Lung (tissue), 12 donors: ENCODE measurements around the gene RASGEF1C. TPM values are rescaled to one million over a fixed set of nuclear protein-coding genes. Genes with fewer than 3 reads are reported as not detected.

ENCODE experiments used
- ATAC-seq: fragments of 200-7000 bp; cut with Tn5 transposase; one replicate; pipeline ENCODE4 v1.9.1; 2020; ENCODE audit warnings: moderate number of reproducible peaks; ENCODE audit not compliant: insufficient read depth, low FRiP score
- DNase-seq, 3 donors: peaks; one replicate each; pipeline ENCODE4 v3.0.0-alpha.2; 2013 to 2017
- H3K27ac ChIP-seq, 2 donors: one replicate each; pipeline ENCODE4 v1.5.1; 2013; ENCODE audit warnings: mild to moderate bottlenecking in 2 of 2, moderate library complexity in 2 of 2, control low read depth in 1 of 2, inconsistent platforms in 1 of 2, low read depth in 1 of 2, low read length in 1 of 2
- H3K27me3 ChIP-seq, 3 donors: one replicate each; pipeline ENCODE4 v1.5.1; 2013; ENCODE audit warnings: low read length in 2 of 3; ENCODE audit not compliant: control insufficient read depth in 3 of 3, insufficient read depth in 3 of 3
- H3K36me3 ChIP-seq, 4 donors: one replicate each; pipeline ENCODE4 v1.5.1; 2013; ENCODE audit warnings: low read length in 4 of 4, mild to moderate bottlenecking in 1 of 4, moderate library complexity in 1 of 4; ENCODE audit not compliant: control insufficient read depth in 4 of 4, insufficient read depth in 4 of 4
- H3K4me1 ChIP-seq, 5 donors: one replicate each; pipeline ENCODE4 v1.5.1; 2013; ENCODE audit warnings: low read length in 5 of 5, mild to moderate bottlenecking in 2 of 5, moderate library complexity in 1 of 5; ENCODE audit not compliant: control insufficient read depth in 5 of 5, insufficient read depth in 5 of 5
- H3K4me3 ChIP-seq: one replicate; pipeline ENCODE4 v1.5.1; 2013; ENCODE audit warnings: mild to moderate bottlenecking, control low read depth, moderate library complexity
- H3K9ac ChIP-seq, 2 donors: one replicate each; pipeline ENCODE4 v1.5.1; 2013; ENCODE audit warnings: low read length in 2 of 2, control low read depth in 1 of 2; ENCODE audit not compliant: insufficient read depth in 1 of 2
- H3K9me3 ChIP-seq, 4 donors: one replicate each; pipeline ENCODE4 v1.5.1; 2013; ENCODE audit warnings: low read length in 3 of 4, mild to moderate bottlenecking in 1 of 4, moderate library complexity in 1 of 4; ENCODE audit not compliant: control insufficient read depth in 4 of 4, insufficient read depth in 3 of 4
- WGBS, 2 donors: extraction: QIAGEN DNeasy Blood & Tissue Kit; methylation state at CpG; one replicate each; pipeline ENCODE4 v1.1.7; 2013; 5-methylcytosine and 5-hydroxymethylcytosine counted together
- polyA plus RNA-seq, 2 donors: library from polyadenylated mRNA; stranded (reverse); fragments of 200-250 nt; gene quantifications; one replicate each; pipeline ENCODE4 v1.2.1, GENCODE V29; 2013
- total RNA-seq, 2 donors: library from RNA; depleted of rRNA in 1 of 2; stranded (reverse); fragments of >200 nt in 1 of 2; gene quantifications; one replicate each; pipeline ENCODE4 v1.2.1, GENCODE V29; 2014 to 2021
- TF ChIP-seq, protein P1 (sequence below): IDR thresholded peaks from 2 replicates; pipeline ENCODE4 v1.5.1; 2012; ENCODE audit warnings: mild to moderate bottlenecking; ENCODE audit errors: control extremely low read depth, extremely low read depth
- donor health status: control.
- donor health status: control.
- donor health status: Bipolar disorder and iron deficiency.
- donor health status: healthy.
- donor health status: DM: yes; HTN: yes; CAD: no.

The RASGEF1C gene
- total and polyA plus RNA-seq, 4 donors = 0.03 to 0.31 TPM; not detected in 2

GRCh38 chr5:180215783-180216630, 7.0 kb upstream of the RASGEF1C start:
- no peak overlapping the region for H3K27ac ChIP-seq
- no peak for DNase-seq
- H3K9me3 ChIP-seq = peaks cover 0 to 24% (median 4%) of the 10 kb centered on the region in 4 donors
- H3K9ac ChIP-seq = no peak overlapping the region
- H3K4me1 ChIP-seq = no peaks in the 10 kb centered on the region
- no peak overlapping the region for H3K4me3 ChIP-seq
- 87 to 94% methylated on average over 34 of the region's 34 CpGs for WGBS, 2 donors
- TF ChIP-seq, protein P1, sequence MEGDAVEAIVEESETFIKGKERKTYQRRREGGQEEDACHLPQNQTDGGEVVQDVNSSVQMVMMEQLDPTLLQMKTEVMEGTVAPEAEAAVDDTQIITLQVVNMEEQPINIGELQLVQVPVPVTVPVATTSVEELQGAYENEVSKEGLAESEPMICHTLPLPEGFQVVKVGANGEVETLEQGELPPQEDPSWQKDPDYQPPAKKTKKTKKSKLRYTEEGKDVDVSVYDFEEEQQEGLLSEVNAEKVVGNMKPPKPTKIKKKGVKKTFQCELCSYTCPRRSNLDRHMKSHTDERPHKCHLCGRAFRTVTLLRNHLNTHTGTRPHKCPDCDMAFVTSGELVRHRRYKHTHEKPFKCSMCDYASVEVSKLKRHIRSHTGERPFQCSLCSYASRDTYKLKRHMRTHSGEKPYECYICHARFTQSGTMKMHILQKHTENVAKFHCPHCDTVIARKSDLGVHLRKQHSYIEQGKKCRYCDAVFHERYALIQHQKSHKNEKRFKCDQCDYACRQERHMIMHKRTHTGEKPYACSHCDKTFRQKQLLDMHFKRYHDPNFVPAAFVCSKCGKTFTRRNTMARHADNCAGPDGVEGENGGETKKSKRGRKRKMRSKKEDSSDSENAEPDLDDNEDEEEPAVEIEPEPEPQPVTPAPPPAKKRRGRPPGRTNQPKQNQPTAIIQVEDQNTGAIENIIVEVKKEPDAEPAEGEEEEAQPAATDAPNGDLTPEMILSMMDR = no peak
- H3K27me3 ChIP-seq = peaks cover 0 to 4% (median 0%) of the 10 kb centered on the region in 3 donors
- H3K36me3 ChIP-seq = no peaks in the 10 kb centered on the region
- no peak for ATAC-seq

GRCh38 chr5:180214870-180215770, 6.1 kb upstream of the RASGEF1C start:
- TF ChIP-seq, protein P1 = no peak
- 91 to 93% methylated on average over 21 of the region's 21 CpGs for WGBS, 2 donors
- no peak overlapping the region for H3K9ac ChIP-seq
- H3K27ac ChIP-seq = no peak overlapping the region
- no peak for ATAC-seq
- no peaks in the 10 kb centered on the region for H3K36me3 ChIP-seq
- H3K27me3 ChIP-seq = peaks cover 0 to 4% (median 0%) of the 10 kb centered on the region in 3 donors
- H3K4me3 ChIP-seq = no peak overlapping the region
- peaks cover 0 to 15% (median 4%) of the 10 kb centered on the region in 4 donors for H3K9me3 ChIP-seq
- DNase-seq = no peak
- no peaks in the 10 kb centered on the region for H3K4me1 ChIP-seq

DNA sequence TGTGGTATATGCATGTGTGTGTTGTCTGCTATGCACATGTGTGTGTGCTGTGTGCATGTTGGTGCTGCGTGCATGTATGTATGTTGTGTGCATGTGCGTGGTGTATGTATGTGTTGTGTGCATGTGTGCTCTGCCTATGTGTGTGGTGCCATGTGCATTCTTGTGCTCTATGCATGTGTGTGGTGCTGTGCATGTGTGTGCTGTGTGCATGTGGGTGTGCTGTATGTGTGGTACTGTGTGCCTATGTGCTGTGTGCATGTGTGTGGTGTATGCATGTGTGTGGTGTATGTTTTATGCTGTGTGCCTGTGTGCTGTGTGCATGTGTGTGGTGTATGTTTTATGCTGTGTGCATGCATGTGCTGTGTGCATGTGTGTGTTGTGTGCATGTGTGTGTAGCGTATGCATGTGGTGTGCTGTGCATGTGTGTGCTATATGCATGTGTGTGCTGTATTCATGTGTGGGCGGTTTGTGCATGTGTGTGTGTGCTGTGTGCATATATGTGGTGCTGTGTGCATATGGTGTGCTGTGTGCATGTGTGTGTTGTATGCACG, 4.7 kb upstream of the RASGEF1C start:
- no peaks in the 10 kb centered on the region for H3K4me1 ChIP-seq
- H3K36me3 ChIP-seq = no peaks in the 10 kb centered on the region
- DNase-seq (no peak), ATAC-seq (no peak)
- TF ChIP-seq, protein P1 = no peak
- peaks cover 0 to 15% (median 3%) of the 10 kb centered on the region in 4 donors for H3K9me3 ChIP-seq
- no peak overlapping the region for H3K4me3 ChIP-seq
- H3K27me3 ChIP-seq = peaks cover 0 to 4% (median 0%) of the 10 kb centered on the region in 3 donors
- 84 to 91% methylated on average over 5 of the region's 5 CpGs for WGBS, 2 donors
- no peak overlapping the region for H3K9ac ChIP-seq
- no peak overlapping the region for H3K27ac ChIP-seq
